Measurements from ENCODE around the gene ACSS3. TPM values are rescaled to one million over a fixed set of nuclear protein-coding genes. Genes with fewer than 3 reads are reported as not detected.

The ACSS3 gene
- total and polyA plus RNA-seq, 2 of the 8 experiments (the other 6 are each of a cell fraction or from before 2014, with no cell fraction given) = 14.4 to 24.0 TPM

DNA sequence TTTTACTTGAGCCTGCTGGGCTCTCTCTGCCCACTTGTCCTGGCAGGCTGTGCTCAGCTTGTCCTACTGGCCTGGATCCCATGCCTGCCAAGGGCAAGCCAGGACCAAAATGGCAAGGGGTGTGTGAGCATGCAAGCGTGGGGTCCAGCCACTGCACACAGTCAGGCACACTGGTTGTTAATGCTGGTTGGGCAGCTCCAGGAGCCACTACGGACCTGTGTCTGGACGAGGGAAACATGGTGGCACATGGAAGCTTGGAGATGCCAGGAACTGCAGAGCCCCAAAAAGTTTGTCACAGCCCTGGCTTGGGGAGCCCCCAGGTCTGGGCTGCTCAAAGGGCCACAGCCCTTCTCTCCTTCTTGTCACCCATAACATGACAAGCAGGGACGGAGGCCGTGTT is 83.8 kb downstream of the ACSS3 start (continued):
- TF ChIP-seq, protein P1, sequence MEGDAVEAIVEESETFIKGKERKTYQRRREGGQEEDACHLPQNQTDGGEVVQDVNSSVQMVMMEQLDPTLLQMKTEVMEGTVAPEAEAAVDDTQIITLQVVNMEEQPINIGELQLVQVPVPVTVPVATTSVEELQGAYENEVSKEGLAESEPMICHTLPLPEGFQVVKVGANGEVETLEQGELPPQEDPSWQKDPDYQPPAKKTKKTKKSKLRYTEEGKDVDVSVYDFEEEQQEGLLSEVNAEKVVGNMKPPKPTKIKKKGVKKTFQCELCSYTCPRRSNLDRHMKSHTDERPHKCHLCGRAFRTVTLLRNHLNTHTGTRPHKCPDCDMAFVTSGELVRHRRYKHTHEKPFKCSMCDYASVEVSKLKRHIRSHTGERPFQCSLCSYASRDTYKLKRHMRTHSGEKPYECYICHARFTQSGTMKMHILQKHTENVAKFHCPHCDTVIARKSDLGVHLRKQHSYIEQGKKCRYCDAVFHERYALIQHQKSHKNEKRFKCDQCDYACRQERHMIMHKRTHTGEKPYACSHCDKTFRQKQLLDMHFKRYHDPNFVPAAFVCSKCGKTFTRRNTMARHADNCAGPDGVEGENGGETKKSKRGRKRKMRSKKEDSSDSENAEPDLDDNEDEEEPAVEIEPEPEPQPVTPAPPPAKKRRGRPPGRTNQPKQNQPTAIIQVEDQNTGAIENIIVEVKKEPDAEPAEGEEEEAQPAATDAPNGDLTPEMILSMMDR (IDR thresholded peaks at IDR 0.05; ENCODE audit: control extremely low read depth in 1 of 3, insufficient read depth in 1 of 3, low read depth in 1 of 3, low read length in 3 of 3) = no peak
- TF ChIP-seq, protein P2, sequence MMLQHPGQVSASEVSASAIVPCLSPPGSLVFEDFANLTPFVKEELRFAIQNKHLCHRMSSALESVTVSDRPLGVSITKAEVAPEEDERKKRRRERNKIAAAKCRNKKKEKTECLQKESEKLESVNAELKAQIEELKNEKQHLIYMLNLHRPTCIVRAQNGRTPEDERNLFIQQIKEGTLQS (IDR thresholded peaks at IDR 0.05; ENCODE audit: insufficient read depth, low read depth, low read length) = no peak
- no peak for TF ChIP-seq CBX5 (IDR thresholded peaks at IDR 0.05; ENCODE audit: low read depth, low read length)
- no peak for TF ChIP-seq GTF2F1 (IDR thresholded peaks at IDR 0.05; ENCODE audit: borderline replicate concordance, low read depth, low read length)
- TF ChIP-seq, protein P3, sequence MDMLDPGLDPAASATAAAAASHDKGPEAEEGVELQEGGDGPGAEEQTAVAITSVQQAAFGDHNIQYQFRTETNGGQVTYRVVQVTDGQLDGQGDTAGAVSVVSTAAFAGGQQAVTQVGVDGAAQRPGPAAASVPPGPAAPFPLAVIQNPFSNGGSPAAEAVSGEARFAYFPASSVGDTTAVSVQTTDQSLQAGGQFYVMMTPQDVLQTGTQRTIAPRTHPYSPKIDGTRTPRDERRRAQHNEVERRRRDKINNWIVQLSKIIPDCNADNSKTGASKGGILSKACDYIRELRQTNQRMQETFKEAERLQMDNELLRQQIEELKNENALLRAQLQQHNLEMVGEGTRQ (IDR thresholded peaks at IDR 0.05; ENCODE audit: low read length) = no peak
- TF ChIP-seq EGR1 (IDR thresholded peaks at IDR 0.05; ENCODE audit: borderline replicate concordance, low read depth, low read length) = no peak
- TF ChIP-seq JUND (IDR thresholded peaks at IDR 0.05; ENCODE audit: low read length) = no peak
- TF ChIP-seq POU5F1 (IDR thresholded peaks at IDR 0.05; ENCODE audit: low read depth, low read length) = no peak
- no peak for TF ChIP-seq PHF8 (conservative IDR thresholded peaks at IDR 0.05; ENCODE audit: low read depth, low read length)
- TF ChIP-seq KDM1A (IDR thresholded peaks at IDR 0.05; ENCODE audit: borderline replicate concordance, low read length) = no peak

Measured in H1 (cell line).